ENCODE measurements around the gene ANK3. TPM values are rescaled to one million over a fixed set of nuclear protein-coding genes. Genes with fewer than 3 reads are reported as not detected.

The ANK3 gene
- total RNA-seq, 2 experiments from 2014 or later = 4.5 to 5.3 TPM

DNA sequence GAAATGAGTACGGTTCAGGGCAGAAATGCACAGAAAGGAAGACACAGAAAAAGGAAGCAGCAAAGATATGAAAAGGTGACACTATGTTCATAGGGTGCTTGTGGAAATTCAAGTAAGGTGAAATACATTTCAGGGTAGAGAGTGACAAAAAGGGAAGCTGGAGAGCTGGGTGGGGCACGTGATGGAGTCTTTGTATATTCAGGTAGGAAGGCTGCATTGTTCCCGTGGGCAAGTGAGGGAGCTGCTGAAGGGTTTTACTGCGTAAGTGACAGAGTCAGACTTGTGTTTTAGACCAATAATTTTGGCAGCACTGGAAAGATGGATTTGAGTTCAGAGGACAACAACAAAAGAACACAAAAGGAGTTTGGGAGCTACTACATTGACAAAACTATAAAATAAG lies 35.3 kb upstream of the ANK3 start:
- no peaks in the 10 kb centered on the region for H3K36me3 Mint-ChIP-seq (ENCODE audit: low read depth)

DNA sequence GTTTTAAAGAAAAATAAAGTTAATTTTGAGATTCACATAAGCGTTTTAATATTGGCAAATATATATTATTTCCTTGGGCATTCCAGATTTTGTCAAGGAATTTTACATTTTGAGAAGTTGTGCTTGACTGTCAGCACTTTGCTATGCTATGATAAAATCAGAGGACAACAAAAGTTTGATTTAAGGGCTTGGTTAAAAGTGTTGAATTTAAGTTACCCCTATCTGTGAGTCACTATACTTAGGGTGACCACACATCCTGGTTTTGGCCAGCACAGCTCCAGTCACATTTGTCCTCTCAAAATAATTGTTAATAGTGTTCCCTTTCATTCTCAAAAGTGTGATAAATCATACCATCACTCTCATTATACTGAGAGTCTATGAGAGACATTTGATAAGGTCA lies 34.2 kb upstream of the ANK3 start:
- DNase-seq = no peak
- Mint-ChIP-seq H3K4me3 (no peak overlapping the region), H3K27me3 (ENCODE audit: low read depth) (no peaks in the 10 kb centered on the region), H3K9me3 (ENCODE audit: insufficient read depth) (no peaks in the 10 kb centered on the region), H3K36me3 (ENCODE audit: low read depth) (no peaks in the 10 kb centered on the region), H3K27ac (no peak overlapping the region), H3K4me1 (ENCODE audit: low read depth) (peaks cover 3% of the 10 kb centered on the region)
- no peak for ATAC-seq
- POLR2A ChIA-PET = no interaction called here
- CTCF ChIA-PET = interaction anchor here (1.9 kb wide), 1 partner anchor 10 kb away, joined by 4 read pairs; no protein-coding TSS in a partner anchor

More for the DNA sequence above, 35.3 kb upstream of the ANK3 start:
- DNase-seq (no peak), ATAC-seq (no peak)
- Mint-ChIP-seq H3K27me3 (ENCODE audit: low read depth) (no peaks in the 10 kb centered on the region), H3K4me1 (ENCODE audit: low read depth) (peaks cover 3% of the 10 kb centered on the region), H3K9me3 (ENCODE audit: insufficient read depth) (no peaks in the 10 kb centered on the region), H3K27ac (no peak overlapping the region), H3K4me3 (no peak overlapping the region)
- POLR2A ChIA-PET = no interaction called here
- CTCF ChIA-PET = interaction anchor here (1.9 kb wide), 1 partner anchor 9 kb away, joined by 4 read pairs; no protein-coding TSS in a partner anchor

GRCh38 chr10:60422809-60423208 lies 33.1 kb upstream of the ANK3 start:
- ATAC-seq (no peak), DNase-seq (no peak)
- no peaks in the 10 kb centered on the region for H3K36me3 Mint-ChIP-seq (ENCODE audit: low read depth)
- no peak overlapping the region for H3K27ac Mint-ChIP-seq
- no peak overlapping the region for H3K4me3 Mint-ChIP-seq
- peaks cover 3% of the 10 kb centered on the region for H3K4me1 Mint-ChIP-seq (ENCODE audit: low read depth)
- ChIA-PET CTCF (no interaction called here), POLR2A (no interaction called here)
- H3K27me3 Mint-ChIP-seq (ENCODE audit: low read depth) = no peaks in the 10 kb centered on the region
- H3K9me3 Mint-ChIP-seq (ENCODE audit: insufficient read depth) = no peaks in the 10 kb centered on the region

GRCh38 chr10:60420991-60421894 lies 31.6 kb upstream of the ANK3 start:
- POLR2A ChIA-PET = no interaction called here

GRCh38 chr10:60419249-60419648 lies 29.6 kb upstream of the ANK3 start:
- no peak overlapping the region for H3K4me3 Mint-ChIP-seq
- H3K4me1 Mint-ChIP-seq (ENCODE audit: low read depth) = no peaks in the 10 kb centered on the region
- CTCF ChIA-PET = no interaction called here
- POLR2A ChIA-PET = no interaction called here
- H3K27me3 Mint-ChIP-seq (ENCODE audit: low read depth) = no peaks in the 10 kb centered on the region
- no peaks in the 10 kb centered on the region for H3K9me3 Mint-ChIP-seq (ENCODE audit: insufficient read depth)
- ATAC-seq (no peak), DNase-seq (no peak)
- no peak overlapping the region for H3K27ac Mint-ChIP-seq
- no peaks in the 10 kb centered on the region for H3K36me3 Mint-ChIP-seq (ENCODE audit: low read depth)

More at GRCh38 chr10:60420991-60421894, 31.6 kb upstream of the ANK3 start:
- no peak for ATAC-seq
- no peak for DNase-seq
- CTCF ChIA-PET = no interaction called here
- Mint-ChIP-seq H3K27ac (no peak overlapping the region), H3K9me3 (ENCODE audit: insufficient read depth) (no peaks in the 10 kb centered on the region), H3K36me3 (ENCODE audit: low read depth) (no peaks in the 10 kb centered on the region), H3K27me3 (ENCODE audit: low read depth) (no peaks in the 10 kb centered on the region), H3K4me3 (no peak overlapping the region), H3K4me1 (ENCODE audit: low read depth) (no peaks in the 10 kb centered on the region)

- no peaks in the 10 kb centered on the region for H3K9me3 Mint-ChIP-seq (ENCODE audit: insufficient read depth)
- CTCF ChIA-PET = no interaction called here
- POLR2A ChIA-PET = no interaction called here
Measured at GRCh38 chr10:60417901-60418300, 28.2 kb upstream of the ANK3 start.

DNA sequence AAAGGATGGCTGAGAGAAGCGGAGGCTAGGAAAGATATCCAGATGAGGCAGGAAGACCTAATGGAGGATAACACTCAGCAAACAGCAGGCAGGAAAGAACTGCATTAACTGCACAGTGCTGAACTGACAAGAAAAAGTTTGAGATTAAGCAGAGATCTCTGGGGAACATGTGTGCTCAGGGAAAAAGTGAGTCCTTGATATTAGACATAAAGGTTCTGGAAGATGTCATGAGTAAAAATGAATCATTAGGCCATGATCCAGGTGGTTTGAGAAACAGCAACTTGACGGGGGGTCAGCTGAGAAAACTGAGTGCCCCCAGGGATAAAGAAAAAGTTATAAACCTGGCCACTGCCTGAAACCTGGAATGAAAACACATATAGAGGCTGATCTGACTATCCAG lies 27.3 kb upstream of the ANK3 start:
- H3K9me3 Mint-ChIP-seq (ENCODE audit: insufficient read depth) = no peaks in the 10 kb centered on the region
- no peaks in the 10 kb centered on the region for H3K27me3 Mint-ChIP-seq (ENCODE audit: low read depth)
- H3K4me3 Mint-ChIP-seq = no peak overlapping the region
- no peak overlapping the region for H3K27ac Mint-ChIP-seq
- POLR2A ChIA-PET = no interaction called here
- no peak for ATAC-seq
- no peak for DNase-seq
- no peaks in the 10 kb centered on the region for H3K4me1 Mint-ChIP-seq (ENCODE audit: low read depth)
- CTCF ChIA-PET = no interaction called here
- no peaks in the 10 kb centered on the region for H3K36me3 Mint-ChIP-seq (ENCODE audit: low read depth)

More at GRCh38 chr10:60417901-60418300, 28.2 kb upstream of the ANK3 start:
- Mint-ChIP-seq H3K4me1 (ENCODE audit: low read depth) (no peaks in the 10 kb centered on the region), H3K4me3 (no peak overlapping the region), H3K27me3 (ENCODE audit: low read depth) (no peaks in the 10 kb centered on the region), H3K36me3 (ENCODE audit: low read depth) (no peaks in the 10 kb centered on the region), H3K27ac (no peak overlapping the region)
- ATAC-seq (no peak), DNase-seq (no peak)

DNA sequence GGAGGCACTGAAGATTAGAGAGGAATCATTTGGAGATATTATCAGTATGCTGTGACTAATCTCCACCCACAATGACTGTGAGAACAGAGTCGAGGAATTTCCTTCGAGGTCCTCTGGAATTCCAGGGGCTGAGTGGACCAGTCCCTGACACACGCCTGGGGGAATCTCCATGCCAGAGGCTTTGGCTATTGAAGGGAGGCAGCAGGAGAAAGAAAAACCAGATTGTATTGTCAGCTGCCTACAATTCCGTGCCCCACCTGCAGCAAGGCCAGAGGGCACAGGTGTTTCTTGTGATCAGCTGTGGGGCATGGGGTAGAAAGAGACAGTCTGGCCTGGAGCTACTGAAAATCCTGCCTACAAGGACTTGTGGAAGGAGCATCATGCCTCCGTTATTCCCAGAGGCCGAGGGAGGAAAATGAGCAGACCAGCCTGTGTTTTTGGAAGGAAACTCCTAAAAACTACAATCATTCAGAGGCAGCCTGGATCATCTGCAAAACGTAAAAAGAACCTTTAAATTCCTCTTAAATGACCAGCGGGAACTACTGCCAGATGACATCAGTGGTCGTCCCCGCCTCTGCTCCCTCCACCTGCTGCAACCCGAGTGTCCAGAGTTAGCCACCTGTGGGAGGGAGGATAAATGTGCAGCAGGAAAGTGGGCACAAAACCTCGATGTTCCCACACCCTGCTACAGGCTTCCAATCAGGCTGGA lies 25.4 kb upstream of the ANK3 start:
- Mint-ChIP-seq H3K4me1 (ENCODE audit: low read depth) (no peaks in the 10 kb centered on the region), H3K27me3 (ENCODE audit: low read depth) (no peaks in the 10 kb centered on the region), H3K36me3 (ENCODE audit: low read depth) (no peaks in the 10 kb centered on the region), H3K27ac (no peak overlapping the region), H3K9me3 (ENCODE audit: insufficient read depth) (no peaks in the 10 kb centered on the region), H3K4me3 (no peak overlapping the region)
- ATAC-seq (no peak), DNase-seq (no peak)
- ChIA-PET POLR2A (no interaction called here), CTCF (no interaction called here)

- ATAC-seq (no peak), DNase-seq (no peak)
- H3K9me3 Mint-ChIP-seq (ENCODE audit: insufficient read depth) = no peaks in the 10 kb centered on the region
- CTCF ChIA-PET = no interaction called here
- no peaks in the 10 kb centered on the region for H3K4me1 Mint-ChIP-seq (ENCODE audit: low read depth)
- no peak overlapping the region for H3K4me3 Mint-ChIP-seq
- POLR2A ChIA-PET = no interaction called here
- H3K27me3 Mint-ChIP-seq (ENCODE audit: low read depth) = no peaks in the 10 kb centered on the region
- no peak overlapping the region for H3K27ac Mint-ChIP-seq
- no peaks in the 10 kb centered on the region for H3K36me3 Mint-ChIP-seq (ENCODE audit: low read depth)
Measured at GRCh38 chr10:60414111-60414510, 24.4 kb upstream of the ANK3 start.

DNA sequence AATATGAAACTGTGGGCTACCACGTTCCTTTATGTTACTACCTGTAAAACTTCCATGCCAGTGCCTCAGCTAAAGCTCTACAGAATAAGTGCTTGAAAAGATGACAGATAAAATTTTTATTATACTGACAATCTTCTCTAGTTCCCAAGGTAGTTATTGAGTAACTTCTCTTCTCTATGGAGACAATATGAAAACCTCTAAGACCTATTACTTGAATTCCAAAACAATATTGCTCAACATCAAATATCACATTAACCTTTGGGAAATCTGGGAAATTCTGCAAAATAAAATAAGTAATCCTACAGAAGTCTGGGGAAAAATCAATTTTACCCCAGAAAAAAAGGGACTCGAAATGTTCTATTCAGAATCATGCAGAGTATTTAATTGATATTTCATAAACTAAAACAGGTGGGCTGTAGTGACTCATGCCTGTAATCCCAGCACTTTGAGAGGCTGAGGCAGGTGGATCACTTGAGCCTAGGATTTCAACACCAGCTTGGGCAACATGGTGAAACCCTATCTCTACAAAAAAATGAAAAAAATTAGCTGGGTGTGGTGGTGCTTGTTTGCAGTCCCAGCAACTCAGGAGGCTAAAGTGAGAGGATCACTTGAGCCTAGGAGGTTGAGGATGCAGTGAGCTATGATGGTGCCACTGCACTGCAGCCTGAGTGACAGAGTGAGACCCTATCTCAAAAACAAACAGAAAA lies 23.8 kb upstream of the ANK3 start:
- H3K27me3 Mint-ChIP-seq (ENCODE audit: low read depth) = no peaks in the 10 kb centered on the region
- DNase-seq = no peak
- ChIA-PET CTCF (no interaction called here), POLR2A (no interaction called here)
- H3K36me3 Mint-ChIP-seq (ENCODE audit: low read depth) = no peaks in the 10 kb centered on the region
- no peak overlapping the region for H3K27ac Mint-ChIP-seq
- H3K4me3 Mint-ChIP-seq = no peak overlapping the region
- no peaks in the 10 kb centered on the region for H3K9me3 Mint-ChIP-seq (ENCODE audit: insufficient read depth)
- ATAC-seq = no peak
- H3K4me1 Mint-ChIP-seq (ENCODE audit: low read depth) = no peaks in the 10 kb centered on the region

GRCh38 chr10:60410970-60411369 lies 21.3 kb upstream of the ANK3 start:
- H3K9me3 Mint-ChIP-seq (ENCODE audit: insufficient read depth) = no peaks in the 10 kb centered on the region
- DNase-seq (no peak), ATAC-seq (no peak)
- CTCF ChIA-PET = no interaction called here
- no peak overlapping the region for H3K27ac Mint-ChIP-seq
- no peaks in the 10 kb centered on the region for H3K27me3 Mint-ChIP-seq (ENCODE audit: low read depth)
- no peaks in the 10 kb centered on the region for H3K4me1 Mint-ChIP-seq (ENCODE audit: low read depth)
- no peaks in the 10 kb centered on the region for H3K36me3 Mint-ChIP-seq (ENCODE audit: low read depth)
- H3K4me3 Mint-ChIP-seq = no peak overlapping the region
- POLR2A ChIA-PET = no interaction called here

DNA sequence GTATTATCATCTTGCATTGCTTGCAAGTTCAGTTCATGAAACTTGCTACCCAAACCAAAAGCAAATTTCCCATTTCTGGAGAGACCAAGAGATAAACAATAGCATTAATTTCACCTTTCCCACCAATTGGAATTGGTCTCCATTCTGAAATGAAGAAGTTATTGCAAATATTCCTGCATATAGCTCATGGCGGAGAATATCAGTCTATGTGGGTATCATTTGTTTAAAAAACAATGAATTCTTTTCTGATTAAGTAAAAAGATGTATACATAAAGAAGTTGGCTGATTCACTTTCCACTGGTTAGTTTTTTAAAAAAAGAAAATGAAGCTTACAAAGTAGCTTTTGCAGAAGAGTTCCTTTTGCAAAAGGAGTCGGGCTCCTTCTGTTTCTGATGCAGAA lies 19.5 kb upstream of the ANK3 start:
- no peak for ATAC-seq
- H3K4me1 Mint-ChIP-seq (ENCODE audit: low read depth) = no peaks in the 10 kb centered on the region
- no peak overlapping the region for H3K27ac Mint-ChIP-seq
- H3K9me3 Mint-ChIP-seq (ENCODE audit: insufficient read depth) = no peaks in the 10 kb centered on the region
- no peaks in the 10 kb centered on the region for H3K27me3 Mint-ChIP-seq (ENCODE audit: low read depth)
- CTCF ChIA-PET = interaction anchor here (1.0 kb wide), 1 partner anchor 59 kb away, joined by 3 read pairs; no protein-coding TSS in a partner anchor
- no peak overlapping the region for H3K4me3 Mint-ChIP-seq
- POLR2A ChIA-PET = no interaction called here
- H3K36me3 Mint-ChIP-seq (ENCODE audit: low read depth) = no peaks in the 10 kb centered on the region
- DNase-seq = no peak
